Superior temporal gyrus (tissue), 1 donor: Measurements from ENCODE around the gene FAAH2.
"Not testable (repeated sequence)": the region's sequence is repeated elsewhere in the genome, so short reads cannot be mapped to it uniquely, and the experiment has no call there.

Experiments
- DNase-seq: peaks from one replicate; pipeline ENCODE4 v3.0.0-alpha.2; 2016; ENCODE audit errors: extremely low spot score

Gene FAAH2

DNA sequence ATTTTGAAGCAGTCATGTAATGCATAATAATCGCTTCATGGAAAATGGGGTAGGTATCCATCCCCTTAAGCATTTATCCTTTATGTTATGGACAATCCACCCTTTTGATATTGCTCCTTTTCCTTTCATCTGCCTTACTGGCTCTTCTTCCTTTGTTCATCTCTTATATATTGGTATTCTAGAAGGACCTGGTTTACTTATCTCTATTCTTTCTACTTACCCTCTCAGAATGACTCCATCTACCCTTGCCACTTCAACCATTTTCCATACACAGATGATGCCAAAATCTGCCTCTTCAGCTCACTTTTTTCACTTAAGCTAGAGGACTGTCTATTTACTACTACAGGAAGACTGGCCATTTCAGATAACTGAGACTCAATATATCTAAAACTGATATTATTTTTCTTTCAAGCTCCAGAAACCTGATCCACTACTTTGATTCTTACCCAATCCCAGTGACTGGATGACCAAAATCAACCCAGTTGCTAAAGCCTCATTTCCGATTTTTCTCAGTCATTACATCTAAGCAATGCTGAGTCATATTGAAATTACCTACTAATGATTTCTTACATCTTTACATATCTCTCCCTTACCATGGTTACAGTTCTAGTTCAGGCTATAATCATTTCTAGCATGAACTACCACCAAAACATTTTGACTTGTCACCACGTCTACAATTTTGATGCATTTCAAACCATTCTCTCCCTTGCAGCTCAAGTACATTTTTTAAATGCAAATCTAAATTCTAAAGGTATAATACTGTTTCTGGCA, 93.7 kb downstream of the FAAH2 start:
- no peak for DNase-seq

DNA sequence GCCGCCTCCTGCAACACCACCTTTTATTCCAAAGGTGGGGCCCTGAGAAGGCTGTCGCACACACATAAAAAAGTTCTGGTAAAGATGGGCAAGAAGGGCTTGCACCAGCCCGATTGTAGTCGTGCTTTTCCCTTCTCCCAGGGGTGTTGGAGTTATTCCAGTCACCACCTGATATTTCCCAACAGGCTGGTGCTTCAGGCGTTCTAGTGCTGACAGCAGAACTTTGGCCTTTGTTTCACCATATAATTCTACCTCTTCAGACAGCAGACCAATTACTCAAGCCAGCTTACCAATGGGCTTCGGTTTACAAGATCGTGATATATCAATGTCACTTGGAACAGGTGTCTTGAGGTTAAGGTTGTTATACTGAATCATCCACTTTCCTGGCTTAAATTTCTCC, 107.7 kb downstream of the FAAH2 start:
- DNase-seq: not testable (repeated sequence)

DNA sequence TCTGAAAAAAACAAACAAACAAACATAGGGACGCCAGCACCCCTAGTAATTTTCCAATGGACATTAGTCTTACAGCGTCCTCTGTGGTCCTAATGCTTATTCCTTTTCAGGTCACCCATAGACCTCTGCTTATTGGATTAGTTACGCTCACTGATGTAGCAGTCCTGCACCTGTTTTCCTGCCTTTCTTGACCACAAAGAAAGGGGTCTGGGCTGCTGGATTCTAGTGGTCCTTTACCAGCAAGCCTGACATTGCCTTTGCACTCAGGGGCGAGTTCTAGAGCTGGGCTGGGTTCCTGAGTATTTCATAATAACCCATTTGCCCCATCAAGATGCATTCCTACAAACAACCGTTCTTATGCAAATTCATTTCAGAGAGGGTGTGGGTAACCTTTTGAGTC, 116.7 kb downstream of the FAAH2 start:
- not testable (repeated sequence) for DNase-seq

DNA sequence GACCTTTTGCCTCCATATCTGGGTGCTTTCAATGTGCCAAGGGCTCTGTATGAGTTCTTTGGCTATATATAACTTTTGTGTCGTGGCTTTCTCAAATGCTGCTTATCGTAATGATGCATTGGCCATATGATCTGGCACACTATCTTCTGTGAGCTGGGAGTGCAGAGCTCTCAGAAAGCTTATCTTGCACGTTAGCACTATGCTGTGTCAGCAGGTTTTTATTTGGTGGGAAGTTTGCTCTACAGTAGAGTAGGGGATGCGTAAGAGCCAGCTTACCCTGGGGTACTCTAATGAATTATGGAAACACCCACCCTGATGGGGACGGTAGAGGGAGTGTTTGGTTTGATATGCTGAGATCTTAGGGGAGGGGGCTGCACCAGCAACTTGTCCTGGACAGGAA, 119.6 kb downstream of the FAAH2 start:
- DNase-seq: no peak

DNA sequence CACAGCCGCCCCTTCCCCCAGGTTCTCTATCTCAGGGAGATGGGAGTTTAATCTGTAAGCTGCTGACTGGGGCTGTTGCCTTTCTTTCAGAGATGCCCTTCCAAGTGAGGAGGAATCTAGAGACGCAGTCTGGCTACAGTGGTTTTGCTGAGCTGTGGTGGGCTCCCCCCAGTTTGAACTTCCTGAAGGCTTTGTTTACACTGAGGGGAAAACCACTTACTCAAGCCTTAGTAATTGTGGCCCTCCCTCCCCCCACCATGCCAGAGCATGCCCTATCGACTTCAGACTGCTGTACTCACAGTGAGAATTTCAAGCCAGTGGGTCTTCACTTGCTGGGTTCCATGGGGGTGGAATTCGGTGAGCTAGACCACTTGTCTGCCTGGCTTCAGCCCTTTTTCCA, 131.3 kb downstream of the FAAH2 start:
- no peak for DNase-seq

DNA sequence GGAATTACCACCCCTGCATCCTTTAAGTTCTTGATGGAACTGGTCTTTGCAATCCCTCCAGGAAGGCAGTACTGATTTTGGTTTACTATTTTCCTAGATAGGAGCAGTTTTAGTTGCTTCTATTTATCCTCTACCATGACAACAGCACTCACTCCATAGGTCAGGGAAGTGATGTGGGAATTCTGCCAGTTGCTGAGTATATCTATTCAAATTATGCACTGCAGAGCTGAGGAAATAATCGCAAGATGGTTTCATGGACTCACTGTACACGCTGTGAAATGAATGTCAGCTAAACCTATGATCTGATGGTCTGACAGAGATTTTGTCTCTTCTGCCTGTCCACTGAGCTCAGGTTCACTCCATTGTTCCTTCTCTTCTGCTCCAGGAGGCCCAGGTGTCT, 135.8 kb downstream of the FAAH2 start:
- DNase-seq: no peak

DNA sequence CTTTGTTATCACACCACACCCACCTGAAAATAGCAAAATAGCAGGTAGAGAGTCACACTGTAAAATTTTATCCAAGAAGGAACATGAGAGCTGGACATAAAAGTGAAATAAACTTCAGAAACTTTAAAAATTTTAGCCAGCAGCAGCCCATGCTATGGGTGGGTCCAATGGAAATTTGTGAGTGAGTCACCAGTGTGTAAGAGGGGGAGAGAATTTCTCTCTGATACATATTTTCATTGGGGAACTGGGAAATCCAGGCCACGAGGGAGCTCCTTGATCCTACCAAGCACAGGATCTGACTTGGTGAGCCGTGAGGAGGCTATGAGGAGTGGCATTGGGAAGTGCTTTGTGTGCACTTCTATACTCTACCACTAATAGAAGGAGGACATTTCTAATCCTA, 136.3 kb downstream of the FAAH2 start:
- no peak for DNase-seq

DNA sequence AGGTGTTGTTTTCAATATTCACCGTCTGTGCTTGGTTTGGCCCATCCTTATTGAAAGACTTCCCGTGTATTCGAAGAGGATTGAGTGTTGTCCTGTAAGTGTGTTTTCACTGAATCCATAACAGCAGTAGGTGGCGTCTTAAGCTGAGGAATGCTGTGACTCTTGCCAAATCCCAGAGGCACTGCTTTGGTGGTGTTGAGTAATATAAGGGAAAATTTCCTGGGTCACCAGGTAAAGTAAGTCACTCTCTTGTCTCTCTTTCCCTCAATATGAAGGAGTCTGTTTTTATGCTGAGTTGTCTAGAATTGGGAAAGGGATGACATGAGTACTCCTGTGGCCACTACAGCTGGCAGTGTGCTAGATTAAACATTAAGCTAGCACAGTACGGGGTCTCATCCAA, 158.6 kb downstream of the FAAH2 start:
- no peak for DNase-seq

DNA sequence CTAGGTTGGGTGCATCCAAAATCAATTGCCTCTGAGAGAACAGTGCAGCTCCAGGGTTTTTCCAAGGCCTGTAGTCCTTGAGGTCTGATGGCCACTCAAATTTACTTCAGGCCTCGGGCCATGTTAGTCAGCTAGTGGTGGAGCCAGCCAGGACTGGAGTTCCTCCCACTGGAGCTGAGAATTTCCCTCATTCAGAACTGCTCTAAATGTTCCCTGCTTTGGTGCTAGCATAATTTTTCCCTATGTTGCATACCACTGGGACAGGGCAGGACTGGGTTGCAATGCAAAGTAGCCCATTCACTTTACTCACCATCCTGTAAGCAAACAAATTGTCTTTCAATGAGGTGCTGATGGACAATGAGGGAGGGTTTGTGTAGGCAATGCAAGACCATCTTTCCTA, 159.3 kb downstream of the FAAH2 start:
- DNase-seq: no peak

DNA sequence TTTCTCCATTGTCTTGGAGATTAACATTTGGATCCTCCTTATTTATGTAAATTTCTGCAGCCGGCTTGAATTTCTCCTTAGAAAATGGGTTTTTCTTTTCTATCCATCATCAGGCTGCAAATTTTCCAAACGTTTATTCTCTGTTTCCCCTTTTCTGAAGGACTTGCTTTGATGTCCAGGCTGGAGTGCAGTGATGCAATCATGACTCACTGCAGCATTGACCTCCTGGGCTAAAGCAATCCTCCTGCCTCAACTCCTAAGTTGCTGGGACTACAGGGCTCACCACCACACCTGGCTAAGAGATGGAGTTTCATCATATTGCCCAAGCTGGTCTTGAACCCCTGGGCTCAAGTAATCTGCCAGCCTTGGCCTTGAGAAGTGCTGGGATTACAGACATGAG, 161.3 kb downstream of the FAAH2 start:
- DNase-seq: no peak

DNA sequence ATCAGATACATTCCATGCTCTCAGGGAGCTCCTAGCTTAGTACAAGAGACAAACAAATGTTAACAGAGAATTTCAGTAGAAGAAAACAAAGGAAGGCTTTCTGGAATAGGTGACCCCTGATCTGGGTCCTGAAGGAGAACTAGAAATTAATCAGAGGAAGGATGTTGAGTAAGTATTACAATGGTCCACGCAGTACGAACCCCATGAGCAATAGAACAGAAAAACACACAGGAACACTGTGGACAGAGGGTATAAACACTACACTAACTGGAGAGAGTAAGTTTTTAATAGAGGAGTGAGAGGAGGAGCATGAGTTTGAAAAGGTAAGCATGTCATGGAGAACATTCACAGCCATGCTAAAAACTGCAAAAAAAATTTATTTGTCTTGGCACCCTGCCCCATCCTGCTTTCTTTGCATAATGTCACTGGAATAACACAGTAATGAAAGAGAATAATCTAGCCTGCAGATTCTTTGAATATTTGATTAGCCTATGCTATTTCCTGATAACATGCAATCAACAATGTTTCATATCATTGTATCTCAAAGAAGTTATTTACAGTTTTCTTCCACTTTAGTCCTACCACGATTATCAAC, 165.0 kb downstream of the FAAH2 start:
- no peak for DNase-seq

DNA sequence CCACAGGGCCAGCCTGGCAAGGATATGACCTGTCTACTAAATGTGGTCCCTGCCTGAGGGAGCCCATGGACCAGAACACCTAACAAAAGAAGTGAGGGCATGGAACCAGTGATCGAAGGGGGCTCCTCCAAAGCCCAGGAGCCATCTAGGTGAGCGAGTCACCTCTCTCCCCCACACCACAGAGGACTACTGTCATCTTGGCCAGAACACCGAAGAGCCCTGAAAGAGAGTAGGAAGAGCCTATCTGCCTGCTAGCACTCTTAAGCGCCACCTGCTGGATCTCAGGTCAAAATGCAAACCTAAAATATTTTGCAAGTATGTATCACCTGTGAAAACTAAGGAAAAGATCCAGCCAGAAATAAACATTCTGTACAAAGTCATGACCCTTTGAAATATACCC, 167.4 kb downstream of the FAAH2 start:
- DNase-seq: peak; percentile 5

DNA sequence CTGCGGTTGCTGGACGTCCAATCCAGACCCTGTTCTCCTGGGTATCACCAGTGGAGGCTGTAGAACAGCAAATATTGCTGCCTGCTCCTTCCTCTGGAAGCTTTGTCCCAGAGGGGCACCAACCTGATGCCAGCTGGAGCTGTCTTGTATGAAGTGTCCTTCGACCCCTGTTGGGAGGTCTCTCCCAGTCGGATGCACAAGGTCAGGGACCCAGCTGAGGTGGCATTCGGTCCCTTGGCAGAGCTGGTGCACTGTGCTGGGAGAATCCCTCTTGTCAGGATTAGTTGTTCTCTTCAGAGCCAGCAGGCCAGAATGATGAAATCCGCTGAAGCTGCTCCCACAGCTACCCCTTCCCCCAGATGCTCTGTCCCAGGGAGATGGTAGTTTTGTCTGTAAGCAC, 195.0 kb downstream of the FAAH2 start:
- DNase-seq: no peak

DNA sequence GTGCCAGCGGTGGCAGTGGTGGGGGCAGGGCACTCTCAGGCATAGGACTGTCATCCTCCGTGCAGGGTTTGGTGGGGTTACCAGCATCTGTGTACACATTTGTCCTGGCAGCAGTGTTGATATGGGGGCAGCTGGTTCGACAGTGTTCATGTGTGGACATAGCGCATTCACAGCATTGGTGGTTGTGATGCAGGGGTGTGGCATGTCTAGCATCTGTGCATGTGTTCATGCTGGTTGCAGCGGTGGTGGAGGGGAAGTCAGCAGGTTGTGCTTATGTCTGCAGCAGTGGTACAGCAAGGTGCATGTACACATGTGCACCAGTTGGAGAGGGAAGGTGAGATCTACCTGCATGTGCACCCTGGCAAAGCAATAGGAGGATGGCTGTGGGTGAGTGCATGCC, 230.0 kb downstream of the FAAH2 start:
- DNase-seq: no peak

DNA sequence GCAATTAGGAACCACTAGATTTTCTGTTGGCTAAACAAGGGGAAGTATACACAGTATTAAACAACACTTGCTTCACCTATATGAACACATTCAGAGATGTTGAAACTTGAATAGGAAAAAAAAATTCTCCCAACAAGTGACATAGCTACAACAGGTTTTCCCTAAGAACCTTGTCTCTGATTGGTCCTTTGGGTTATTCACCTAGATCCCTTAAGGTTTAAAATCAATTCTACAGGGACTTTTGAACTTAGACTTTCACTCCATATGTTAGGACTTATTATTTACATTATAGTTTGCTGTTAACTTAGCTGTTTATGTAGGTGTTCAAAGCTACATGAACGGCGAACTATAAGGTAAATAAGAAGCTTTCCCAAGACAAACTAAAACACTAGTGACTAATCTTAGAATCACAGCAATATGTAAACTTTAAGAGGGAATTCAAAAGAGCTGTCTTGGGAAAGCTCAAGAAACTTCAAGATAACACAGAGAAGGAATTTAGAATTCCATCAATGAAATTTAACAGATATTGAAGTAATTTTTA, 233.1 kb downstream of the FAAH2 start:
- DNase-seq: no peak

DNA sequence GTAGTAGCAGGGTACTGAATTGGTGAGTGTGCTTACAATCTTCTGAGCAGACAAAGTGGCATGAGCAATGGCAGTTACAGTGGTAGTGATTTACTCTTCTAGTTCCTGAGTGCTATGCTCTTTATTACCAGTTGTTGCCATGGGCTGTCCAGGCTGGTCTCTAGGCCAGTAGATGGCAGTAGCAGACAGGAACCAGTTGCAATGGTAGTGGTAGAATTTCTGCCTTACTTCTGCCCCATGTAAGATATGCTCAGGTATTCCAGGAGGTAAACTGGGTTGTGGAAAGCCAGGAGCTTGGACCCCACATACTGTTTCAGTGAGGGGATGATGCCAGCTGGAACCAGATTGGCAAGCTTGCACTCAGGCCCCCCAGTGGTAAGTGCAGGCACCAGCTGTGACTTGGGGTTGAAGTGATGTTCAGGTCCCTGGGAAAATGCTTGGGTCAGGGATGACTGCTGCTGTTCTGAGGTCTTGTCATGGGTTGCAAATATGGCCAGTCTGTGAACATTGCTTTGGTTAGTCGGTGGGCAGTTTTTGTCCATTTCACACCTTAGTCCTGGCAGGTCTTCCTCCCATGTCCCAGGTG, 242.3 kb downstream of the FAAH2 start:
- no peak for DNase-seq
